HTERT RPE-1 (cell line): Measurements from ENCODE around the gene RAD50.
"Not testable (repeated sequence)": the region's sequence is repeated elsewhere in the genome, so short reads cannot be mapped to it uniquely, and the experiment has no call there.

Experiments
- in situ Hi-C: fragments of 300-500 bp; cut with MboI; formaldehyde crosslinking; loops from 4 replicates; pipeline ENCODE4 v1.14.3; 2020; ENCODE audit warnings: low sequenced_read_pairs

RAD50 gene

DNA sequence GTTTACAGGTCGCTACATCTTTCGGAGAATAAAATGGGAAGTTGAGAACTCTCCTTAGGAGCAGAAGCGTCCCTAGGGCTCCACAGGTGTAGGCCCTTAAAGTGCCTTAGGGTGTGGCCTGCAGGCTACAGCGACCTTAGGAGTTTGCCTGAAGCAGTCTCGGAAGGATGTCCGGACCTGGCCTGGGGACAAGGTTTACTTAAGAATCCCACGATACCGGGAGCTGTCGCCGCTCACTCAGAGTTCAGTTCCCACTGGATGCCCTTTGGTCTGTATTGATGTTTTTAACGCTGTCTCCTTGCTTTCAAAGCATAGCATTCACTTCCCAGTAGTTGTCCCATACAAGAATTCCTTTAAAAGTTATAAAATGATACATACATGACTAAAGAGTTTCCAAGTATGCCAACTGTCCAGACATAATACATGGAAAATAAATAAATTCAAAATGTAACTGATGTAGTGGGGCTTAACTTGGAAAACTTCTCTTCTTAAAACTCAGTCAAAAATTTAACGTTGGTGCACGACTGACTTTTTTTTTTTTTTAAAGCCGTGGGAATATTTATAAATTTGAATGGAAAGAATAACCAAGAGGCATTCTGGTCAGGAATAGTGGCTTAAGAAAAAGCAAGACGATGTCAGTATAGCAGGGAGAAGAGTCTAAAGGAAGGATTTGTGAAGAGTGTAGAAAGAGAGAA, 848 bp downstream of the RAD50 start:
- in situ Hi-C loops, result no loop called here

GRCh38 chr5:132559383-132560060, 2.7 kb downstream of the RAD50 start:
- in situ Hi-C loops, result no loop called here

GRCh38 chr5:132561601-132562000, 4.8 kb downstream of the RAD50 start:
- in situ Hi-C loops, result no loop called here

GRCh38 chr5:132564555-132564954, 7.8 kb downstream of the RAD50 start:
- in situ Hi-C loops, result not testable (repeated sequence)

GRCh38 chr5:132566657-132567056, 9.9 kb downstream of the RAD50 start:
- in situ Hi-C loops, result no loop called here

- in situ Hi-C loops, result no loop called here
These were observed 19.3 kb downstream of the RAD50 start for GRCh38 chr5:132576123-132576522.

DNA sequence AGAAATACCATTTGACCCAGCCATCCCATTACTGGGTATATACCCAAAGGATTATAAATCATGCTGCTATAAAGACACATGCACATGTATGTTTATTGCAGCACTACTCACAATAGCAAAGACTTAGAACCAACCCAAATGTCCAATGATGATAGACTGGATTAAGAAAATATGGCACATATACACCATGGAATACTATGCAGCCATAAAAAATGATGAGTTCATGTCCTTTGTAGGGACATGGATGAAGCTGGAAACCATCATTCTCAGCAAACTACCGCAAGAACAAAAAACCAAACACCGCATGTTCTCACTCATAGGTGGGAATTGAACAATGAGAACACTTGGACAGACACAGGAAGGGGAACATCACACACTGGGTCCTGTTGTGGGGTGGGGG, 27.8 kb downstream of the RAD50 start:
- in situ Hi-C loops, result not testable (repeated sequence)

DNA sequence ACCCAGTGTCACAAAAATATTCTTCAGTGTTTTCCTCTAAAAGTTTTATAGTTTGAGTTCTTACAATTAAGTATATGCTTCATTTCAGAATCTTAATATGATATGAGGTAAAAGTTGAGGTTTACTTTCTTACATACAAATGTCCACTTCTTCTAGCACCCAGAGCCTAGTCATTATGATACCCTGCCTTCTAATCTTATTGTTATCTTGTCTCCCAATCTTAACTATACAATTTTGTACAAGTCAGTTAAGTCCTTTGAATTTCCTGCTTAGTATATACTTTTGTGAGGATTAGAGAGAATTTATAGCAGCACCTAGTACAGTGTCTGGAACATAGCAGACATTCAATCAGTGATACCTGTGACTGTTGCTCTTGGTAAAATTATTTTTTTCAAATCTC, 29.3 kb downstream of the RAD50 start:
- in situ Hi-C loops, result no loop called here

DNA sequence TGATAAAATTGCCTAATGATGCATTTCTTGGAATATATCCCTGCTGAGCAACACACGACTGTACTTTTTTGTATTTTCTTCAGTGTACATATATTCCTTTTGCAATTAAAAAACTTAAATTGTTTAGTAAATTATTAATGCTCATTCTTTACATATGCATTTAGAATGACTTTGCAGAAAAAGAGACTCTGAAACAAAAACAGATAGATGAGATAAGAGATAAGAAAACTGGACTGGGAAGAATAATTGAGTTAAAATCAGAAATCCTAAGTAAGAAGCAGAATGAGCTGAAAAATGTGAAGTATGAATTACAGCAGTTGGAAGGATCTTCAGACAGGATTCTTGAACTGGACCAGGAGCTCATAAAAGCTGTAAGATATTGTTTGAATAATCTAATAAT, 32.7 kb downstream of the RAD50 start:
- in situ Hi-C loops, result no loop called here

DNA sequence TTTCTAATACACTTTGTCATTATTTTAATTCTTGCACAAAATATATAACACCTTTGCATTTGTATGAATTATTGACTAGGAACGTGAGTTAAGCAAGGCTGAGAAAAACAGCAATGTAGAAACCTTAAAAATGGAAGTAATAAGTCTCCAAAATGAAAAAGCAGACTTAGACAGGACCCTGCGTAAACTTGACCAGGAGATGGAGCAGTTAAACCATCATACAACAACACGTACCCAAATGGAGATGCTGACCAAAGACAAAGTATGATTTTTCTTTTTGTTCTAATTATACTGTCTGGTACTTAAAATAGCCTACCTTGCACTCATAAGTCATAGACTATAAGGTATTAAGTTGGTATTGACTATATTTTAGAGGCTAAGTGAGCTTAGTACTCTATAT, 34.4 kb downstream of the RAD50 start:
- in situ Hi-C loops, result no loop called here

GRCh38 chr5:132592521-132592920, 35.7 kb downstream of the RAD50 start:
- in situ Hi-C loops, result no loop called here

DNA sequence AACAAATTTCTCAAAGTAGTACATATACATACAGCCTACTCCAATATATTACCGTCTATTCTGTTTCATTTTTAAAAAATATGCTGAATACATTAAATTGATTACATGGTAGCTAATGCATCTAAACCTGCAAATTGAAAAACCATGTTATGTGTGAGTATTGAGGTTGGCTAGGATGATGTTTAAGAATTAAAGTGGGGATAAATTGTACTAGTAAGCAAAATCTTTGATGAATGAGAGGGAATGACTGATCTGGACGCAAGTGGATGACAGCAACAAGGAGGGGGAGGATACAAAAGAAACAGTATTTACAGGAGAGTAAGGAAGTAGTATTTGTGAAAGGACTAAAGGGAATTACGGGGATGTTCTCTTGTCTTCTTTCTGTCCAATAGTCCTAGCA, 37.4 kb downstream of the RAD50 start:
- in situ Hi-C loops, result no loop called here

GRCh38 chr5:132595624-132596023, 38.8 kb downstream of the RAD50 start:
- in situ Hi-C loops, result no loop called here

- in situ Hi-C loops, result no loop called here
These were observed 44.4 kb downstream of the RAD50 start for GRCh38 chr5:132601071-132601728.

DNA sequence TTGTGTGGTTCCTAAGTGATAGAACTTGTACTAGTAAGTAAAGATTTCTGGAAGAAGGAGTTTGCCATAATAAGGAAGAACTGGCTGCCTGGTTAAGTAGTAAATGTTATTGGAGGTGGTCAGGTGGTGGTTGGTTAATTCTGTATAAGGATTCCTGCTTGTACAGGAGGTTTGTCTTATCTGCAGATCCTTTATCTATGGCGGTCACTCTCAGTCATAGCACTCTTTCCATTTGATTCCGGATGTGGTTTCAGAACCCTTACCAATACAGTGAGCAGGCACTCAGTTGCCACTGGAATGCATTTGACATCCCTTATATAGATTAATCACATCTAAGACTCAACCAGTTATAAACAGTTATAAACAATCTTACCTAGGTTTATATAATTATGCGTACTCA, 50.3 kb downstream of the RAD50 start:
- in situ Hi-C loops, result no loop called here

- in situ Hi-C loops, result no loop called here
These were observed 51.3 kb downstream of the RAD50 start for GRCh38 chr5:132608107-132608506.

DNA sequence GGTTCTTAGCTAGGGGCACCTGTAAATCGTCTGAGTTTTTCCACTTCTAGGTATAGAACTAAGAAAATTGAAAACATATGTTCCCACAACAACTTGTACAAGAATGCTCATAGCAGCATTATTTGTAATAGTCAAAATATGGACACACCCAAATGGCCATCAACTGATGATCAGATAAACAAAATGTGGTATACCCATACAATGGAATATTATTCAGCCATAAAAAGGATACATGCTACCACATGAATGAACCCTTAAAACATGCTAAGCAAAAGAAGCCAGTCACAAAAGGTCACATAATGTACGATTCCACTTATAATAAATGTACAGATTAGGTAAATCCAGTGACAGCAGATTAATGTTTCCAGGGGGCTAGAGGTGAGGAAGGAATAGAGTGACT, 55.2 kb downstream of the RAD50 start:
- in situ Hi-C loops, result no loop called here

DNA sequence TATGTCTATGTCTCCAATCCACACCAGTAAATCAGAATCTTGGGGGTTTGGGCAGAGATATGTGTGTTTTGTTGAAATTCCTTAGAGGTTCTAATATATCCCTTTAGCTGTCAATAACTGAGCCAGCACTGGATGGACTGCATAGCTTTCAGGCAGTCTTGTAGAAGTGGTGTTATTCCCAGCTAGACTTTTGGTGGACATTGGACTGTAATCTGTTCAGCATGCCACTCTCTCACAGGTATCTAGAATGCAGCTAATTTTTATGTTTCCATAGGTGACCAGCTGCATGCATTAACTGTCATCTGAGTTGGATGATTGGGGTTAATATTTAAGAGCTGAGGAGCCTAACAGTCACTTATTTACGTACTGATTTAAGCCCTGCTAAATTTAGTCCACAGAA, 56.1 kb downstream of the RAD50 start:
- in situ Hi-C loops, result no loop called here

GRCh38 chr5:132621699-132622098, 64.9 kb downstream of the RAD50 start:
- in situ Hi-C loops, result no loop called here

- in situ Hi-C loops, result no loop called here
These were observed 65.8 kb downstream of the RAD50 start for GRCh38 chr5:132622608-132623007.

DNA sequence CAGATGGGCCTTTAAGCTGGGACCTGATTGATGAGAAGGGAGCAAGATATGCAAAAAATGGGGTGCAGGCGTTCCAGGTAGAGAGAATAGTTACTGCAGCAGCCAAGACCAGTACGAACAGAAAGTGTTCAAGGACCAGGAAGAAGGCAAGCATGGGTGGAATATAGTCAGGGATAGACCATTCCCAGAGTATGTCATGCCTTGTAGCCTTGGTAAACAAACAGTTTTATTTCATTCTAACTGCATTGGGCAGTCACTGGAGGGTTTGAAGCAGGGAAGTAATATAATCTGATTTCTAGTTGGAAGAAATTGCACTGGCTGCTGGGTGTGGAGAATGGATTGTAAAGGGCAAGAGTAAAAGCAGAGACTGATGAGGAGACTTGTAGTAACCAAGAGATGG, 70.7 kb downstream of the RAD50 start:
- in situ Hi-C loops, result no loop called here

DNA sequence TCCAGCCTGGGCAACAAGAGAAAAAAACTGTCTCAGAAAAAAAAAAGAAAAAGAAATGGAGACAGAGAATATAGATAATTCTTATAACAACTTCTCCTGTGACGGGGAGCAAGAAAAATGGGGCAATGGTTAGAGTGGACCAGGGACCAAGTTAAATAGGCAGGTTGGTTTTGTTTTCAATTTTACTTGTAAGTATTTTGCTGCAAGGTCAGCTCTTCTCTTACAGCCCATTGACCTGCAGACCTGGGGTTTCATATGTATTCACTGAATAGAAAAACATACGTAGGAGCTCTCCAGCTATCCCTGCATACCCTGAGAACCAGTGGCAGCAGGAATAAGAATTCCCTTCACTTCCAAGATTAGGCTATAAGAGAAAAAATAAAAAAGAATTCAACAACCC, 72.0 kb downstream of the RAD50 start:
- in situ Hi-C loops, result no loop called here
